GM10266 (cell line): ENCODE results near the gene KRR1.

Experiments used
- DNase-seq: peaks from one replicate; pipeline ENCODE4 v3.0.0; 2012; ENCODE audit errors: extremely low spot score
- CTCF ChIP-seq: IDR thresholded peaks from 2 replicates; pipeline ENCODE4 v1.5.1; 2012; ENCODE audit warnings: mild to moderate bottlenecking, low read depth; ENCODE audit not compliant: control insufficient read depth, insufficient read depth; ENCODE audit errors: missing control alignments

The KRR1 gene

GRCh38 chr12:75553398-75553797 is 42.0 kb upstream of the KRR1 start:
- no peak for TF ChIP-seq CTCF
- no peak for DNase-seq

DNA sequence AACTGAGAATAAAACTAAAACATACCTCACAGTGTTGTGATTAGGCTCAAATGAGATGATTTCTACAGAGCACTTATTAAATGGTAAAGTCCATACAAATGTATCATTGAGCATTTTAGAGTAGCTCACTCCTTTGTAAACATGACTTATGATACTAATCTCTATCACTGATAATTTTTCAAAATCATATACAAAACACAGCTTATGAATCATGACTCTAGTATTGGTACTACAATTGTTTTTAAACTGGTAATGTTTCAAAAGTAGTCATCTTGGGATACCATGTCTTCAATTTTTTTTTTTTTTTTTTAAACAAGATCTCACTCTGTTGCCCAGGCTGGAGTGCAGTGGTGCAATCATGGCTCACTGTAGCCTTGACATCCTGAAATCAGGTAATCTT is 40.1 kb upstream of the KRR1 start:
- no peak for DNase-seq
- no peak for TF ChIP-seq CTCF

GRCh38 chr12:75550401-75551240 is 39.2 kb upstream of the KRR1 start:
- no peak for DNase-seq
- TF ChIP-seq CTCF, result no peak

DNA sequence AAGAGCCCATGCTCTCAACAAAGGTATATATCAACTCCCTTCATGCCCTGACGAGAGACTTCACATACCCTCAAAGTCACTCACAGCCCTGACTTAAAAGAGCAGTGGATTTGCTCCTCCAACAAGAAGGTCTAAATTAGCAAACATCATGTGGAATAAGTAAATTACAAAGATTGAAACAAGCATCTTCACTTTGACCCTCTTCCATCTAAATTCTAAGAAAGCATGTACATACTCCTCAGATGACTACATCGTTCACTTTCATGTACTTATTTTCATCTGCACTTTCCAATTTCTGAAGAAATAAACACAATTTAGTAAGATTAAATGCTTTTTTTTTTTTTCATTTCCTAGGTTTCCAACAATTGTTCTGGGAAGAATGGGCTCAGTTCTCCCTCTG is 38.6 kb upstream of the KRR1 start:
- DNase-seq, result no peak

DNA sequence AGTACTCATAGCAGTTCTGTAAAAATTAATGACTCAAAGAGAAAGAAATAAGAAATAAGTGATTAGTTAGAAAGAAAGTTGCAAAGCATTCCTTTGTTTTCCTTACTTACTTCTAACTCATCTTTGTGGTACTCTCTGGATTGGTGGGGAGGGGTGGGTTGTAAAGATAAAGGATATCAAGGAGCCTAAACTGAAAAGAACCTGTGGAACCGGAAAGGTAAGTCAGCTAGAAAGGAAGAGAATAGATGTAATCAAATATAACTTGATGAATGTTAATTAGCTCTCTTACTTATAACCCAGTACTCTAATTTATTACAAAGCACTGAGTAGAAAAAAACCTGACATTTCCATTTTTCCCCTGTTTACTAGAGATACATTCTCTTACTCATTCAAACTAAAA is 37.5 kb upstream of the KRR1 start:
- DNase-seq, result no peak
- TF ChIP-seq CTCF, result no peak

More for the DNA sequence above, 38.6 kb upstream of the KRR1 start:
- TF ChIP-seq CTCF, result no peak

DNA sequence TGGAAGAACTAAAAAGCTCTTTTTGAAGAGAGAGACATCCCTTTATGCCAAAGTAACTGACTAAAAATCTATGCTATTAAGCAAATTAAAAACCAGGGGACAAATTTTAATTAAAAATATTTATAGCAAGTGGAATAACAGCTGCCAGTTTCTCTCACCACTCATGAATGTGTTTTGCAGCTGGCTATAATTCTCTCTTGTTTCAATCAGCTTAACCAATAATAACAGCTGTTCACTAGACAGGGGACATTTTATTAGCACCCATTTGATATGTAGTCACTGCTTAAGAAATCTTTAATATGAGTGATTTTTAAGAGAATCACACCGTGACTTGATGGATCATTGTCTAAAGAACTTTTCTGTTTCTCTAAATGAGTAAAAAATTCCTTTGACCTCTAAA is 34.2 kb upstream of the KRR1 start:
- DNase-seq, result no peak
- no peak for TF ChIP-seq CTCF

DNA sequence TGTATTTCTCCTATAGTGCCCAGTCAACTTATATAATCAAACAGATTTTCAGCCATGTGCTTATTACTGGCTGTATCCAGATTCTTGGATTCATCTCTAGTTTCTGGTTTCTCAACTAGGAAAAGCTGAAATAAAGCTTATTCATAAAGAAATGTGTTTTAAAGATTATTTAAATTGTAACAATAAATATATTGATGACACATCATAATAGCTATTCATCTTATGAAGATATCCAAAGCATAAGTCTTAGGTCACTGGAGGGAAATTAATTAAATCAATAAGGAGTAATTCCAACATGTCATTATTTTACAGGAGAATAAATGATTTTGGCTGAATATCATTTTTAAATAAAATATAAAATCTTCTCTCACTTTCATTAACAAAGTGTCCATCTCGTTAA is 32.1 kb upstream of the KRR1 start:
- no peak for TF ChIP-seq CTCF

More for the DNA sequence above, 32.1 kb upstream of the KRR1 start:
- no peak for DNase-seq
